ENCODE measurements around the gene STIL.

GRCh38 chr1:47309427-47309826 is 4.5 kb downstream of the STIL start:
- TF ChIP-seq MAX (IDR thresholded peaks at IDR 0.05) (no peak), REST (IDR thresholded peaks at IDR 0.05; ENCODE audit: low read depth) (no peak), CREB1 (IDR thresholded peaks at IDR 0.05; ENCODE audit: low read depth) (no peak), FOXM1 (IDR thresholded peaks at IDR 0.05; ENCODE audit: borderline replicate concordance, low read depth) (no peak), EP300 (IDR thresholded peaks at IDR 0.05; ENCODE audit: borderline replicate concordance) (no peak), YY1 (IDR thresholded peaks at IDR 0.05; ENCODE audit: low read depth) (no peak), USF1 (IDR thresholded peaks at IDR 0.05) (no peak), NFIC (IDR thresholded peaks at IDR 0.05) (no peak), TCF12 (IDR thresholded peaks at IDR 0.05; ENCODE audit: low read depth) (no peak), CEBPB (IDR thresholded peaks at IDR 0.05) (no peak), RAD21 (IDR thresholded peaks at IDR 0.05; ENCODE audit: low read depth) (no peak)
